Transverse colon (tissue), 4 donors: ENCODE data around the gene GSG1. TPM values are rescaled to one million over a fixed set of nuclear protein-coding genes. Genes with fewer than 3 reads are reported as not detected.
"Not testable (repeated sequence)": the region's sequence is repeated elsewhere in the genome, so short reads cannot be mapped to it uniquely, and the experiment has no call there.

Experiments
- DNase-seq: peaks from one replicate; pipeline ENCODE4 v3.0.0-alpha.2; 2019
- H3K27ac ChIP-seq, 4 donors: fragments of 200-600 bp; sonication (generic); 2 replicates each; pipeline ENCODE4 v1.5.1; 2016 to 2018; ENCODE audit warnings: inconsistent platforms in 4 of 4
- H3K27me3 ChIP-seq: fragments of 200-600 bp; sonication (generic); 2 replicates; pipeline ENCODE4 v1.5.1; 2017; ENCODE audit warnings: inconsistent platforms
- H3K36me3 ChIP-seq, 4 donors: fragments of 200-600 bp; sonication (generic); 2 replicates each; pipeline ENCODE4 v1.5.1; 2017 to 2019; ENCODE audit warnings: inconsistent platforms in 4 of 4
- H3K4me1 ChIP-seq, 4 donors: fragments of 200-600 bp; sonication (generic); 2 replicates each; pipeline ENCODE4 v1.5.1; 2017 to 2020; ENCODE audit warnings: inconsistent platforms in 4 of 4
- H3K4me3 ChIP-seq, 4 donors: fragments of 200-600 bp; sonication (generic); 1 replicate in 1 of 4; 2 replicates in 3 of 4; pipeline versions ENCODE4 v1.5.1 to v1.6.1; 2017 to 2019; ENCODE audit warnings: inconsistent platforms in 4 of 4
- H3K9me3 ChIP-seq, 2 donors: fragments of 200-600 bp; sonication (generic); 2 replicates each; pipeline ENCODE4 v1.5.1; 2017 to 2019; ENCODE audit warnings: inconsistent platforms in 2 of 2
- EP300 ChIP-seq: sonication (generic); formaldehyde crosslinking; IDR thresholded peaks from one replicate; pipeline ENCODE4 v1.6.1; 2017; ENCODE audit warnings: antibody characterized with exemption, low read depth
- POLR2A ChIP-seq: fragments of 450-650 bp; IDR thresholded peaks from one replicate; pipeline ENCODE4 v1.6.1; 2016; ENCODE audit warnings: antibody characterized with exemption, mild to moderate bottlenecking, moderate library complexity
- POLR2AphosphoS5 ChIP-seq, 3 donors: sonication (generic); formaldehyde crosslinking; IDR thresholded peaks; one replicate each; pipeline ENCODE4 v1.6.1; 2016; ENCODE audit warnings: antibody characterized with exemption in 3 of 3
- whole genome bisulfite sequencing, 2 donors: methylation state at CpG; one replicate each; pipeline ENCODE4 v1.1.5; 2018; ENCODE audit warnings: low coverage in 1 of 2; 5-methylcytosine and 5-hydroxymethylcytosine counted together
- in situ Hi-C, 4 donors: fragments of 200-750 bp; cut with MboI; loops; one replicate each; pipeline versions ENCODE4 v1.15.0 to v1.15.1; 2017; ENCODE audit warnings: low sequenced_read_pairs in 3 of 4, low pct_ligation_motif_present in 1 of 4, low pct_unique_long_range_greater_than_20kb in 1 of 4
- intact Hi-C: fragments of 100-400 bp; cut with DNase I; formaldehyde crosslinking; loops from one replicate; pipeline ENCODE4 v1.15.1; 2023; ENCODE audit warnings: low total_unique reads
- total RNA-seq, 4 donors: library from RNA; depleted of rRNA; stranded (reverse); fragments of >200 nt; gene quantifications; one replicate each; pipeline ENCODE4 v1.1.0, GENCODE V29; 2016
- TF ChIP-seq, protein P1 (sequence below), 5 experiments: fragments of 200-600 bp in 3 of 5; fragments of 450-650 bp in 2 of 5; sonication (generic) in 3 of 5; IDR thresholded peaks; 1 replicate in 2 of 5; 2 replicates in 3 of 5; pipeline ENCODE4 v1.5.1; 2016 to 2017; ENCODE audit warnings: antibody characterized with exemption in 5 of 5, inconsistent platforms in 3 of 5, mild to moderate bottlenecking in 2 of 5, moderate library complexity in 1 of 5

GSG1 gene
- total RNA-seq, 4 donors from 2014 or later = not detected

DNA sequence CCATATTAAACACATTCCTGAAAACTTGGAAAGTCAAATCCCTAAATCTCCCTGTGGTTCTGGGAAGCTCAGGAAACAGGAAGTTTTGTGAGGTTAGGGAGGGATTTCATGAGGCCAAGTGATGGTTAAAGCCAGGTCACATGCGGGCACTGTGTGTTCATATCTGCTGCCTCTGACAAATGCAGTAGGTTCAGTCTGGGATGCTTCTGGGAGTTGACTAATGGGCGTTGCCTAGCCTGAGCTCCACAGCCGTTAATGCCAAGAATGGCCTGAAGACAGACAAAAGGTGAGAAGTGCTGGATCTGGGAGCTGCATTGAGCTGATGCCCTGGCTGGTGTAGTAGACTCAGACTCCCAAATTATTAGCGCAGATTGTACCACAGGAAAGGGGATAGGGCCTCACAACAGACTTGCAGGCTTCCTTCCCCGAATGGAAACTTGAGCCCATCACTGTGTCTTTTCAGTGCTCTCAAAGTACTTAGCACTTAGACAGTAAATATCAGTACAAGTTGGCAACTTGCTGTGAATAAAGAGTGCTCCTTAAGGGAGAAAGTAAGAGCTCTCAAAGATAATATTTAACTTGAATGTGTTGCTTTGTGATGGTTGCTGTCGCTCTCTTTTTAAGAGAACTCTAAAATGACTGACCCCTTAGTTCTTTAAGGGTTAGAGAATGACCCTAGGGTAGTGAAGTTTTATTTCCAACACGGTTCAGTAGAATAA is 17.3 kb downstream of the GSG1 start:
- Histone ChIP-seq H3K27ac (no peak overlapping the region), H3K4me3 (no peak overlapping the region), H3K36me3 (no peaks in the 10 kb centered on the region), H3K4me1 (no peaks in the 10 kb centered on the region), H3K9me3 (no peaks in the 10 kb centered on the region), H3K27me3 (peaks cover 15% of the 10 kb centered on the region)
- intact Hi-C loops (no loop called here), in situ Hi-C loops (no loop called here)
- 82 to 85% methylated on average over 4 to 7 of the region's 7 CpGs for WGBS, 2 donors
- TF ChIP-seq, protein P1, sequence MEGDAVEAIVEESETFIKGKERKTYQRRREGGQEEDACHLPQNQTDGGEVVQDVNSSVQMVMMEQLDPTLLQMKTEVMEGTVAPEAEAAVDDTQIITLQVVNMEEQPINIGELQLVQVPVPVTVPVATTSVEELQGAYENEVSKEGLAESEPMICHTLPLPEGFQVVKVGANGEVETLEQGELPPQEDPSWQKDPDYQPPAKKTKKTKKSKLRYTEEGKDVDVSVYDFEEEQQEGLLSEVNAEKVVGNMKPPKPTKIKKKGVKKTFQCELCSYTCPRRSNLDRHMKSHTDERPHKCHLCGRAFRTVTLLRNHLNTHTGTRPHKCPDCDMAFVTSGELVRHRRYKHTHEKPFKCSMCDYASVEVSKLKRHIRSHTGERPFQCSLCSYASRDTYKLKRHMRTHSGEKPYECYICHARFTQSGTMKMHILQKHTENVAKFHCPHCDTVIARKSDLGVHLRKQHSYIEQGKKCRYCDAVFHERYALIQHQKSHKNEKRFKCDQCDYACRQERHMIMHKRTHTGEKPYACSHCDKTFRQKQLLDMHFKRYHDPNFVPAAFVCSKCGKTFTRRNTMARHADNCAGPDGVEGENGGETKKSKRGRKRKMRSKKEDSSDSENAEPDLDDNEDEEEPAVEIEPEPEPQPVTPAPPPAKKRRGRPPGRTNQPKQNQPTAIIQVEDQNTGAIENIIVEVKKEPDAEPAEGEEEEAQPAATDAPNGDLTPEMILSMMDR (IDR thresholded peaks at IDR 0.05) = no peak
- TF ChIP-seq POLR2A (no peak), EP300 (no peak), POLR2AphosphoS5 (IDR thresholded peaks at IDR 0.05) (no peak)
- DNase-seq = no peak

DNA sequence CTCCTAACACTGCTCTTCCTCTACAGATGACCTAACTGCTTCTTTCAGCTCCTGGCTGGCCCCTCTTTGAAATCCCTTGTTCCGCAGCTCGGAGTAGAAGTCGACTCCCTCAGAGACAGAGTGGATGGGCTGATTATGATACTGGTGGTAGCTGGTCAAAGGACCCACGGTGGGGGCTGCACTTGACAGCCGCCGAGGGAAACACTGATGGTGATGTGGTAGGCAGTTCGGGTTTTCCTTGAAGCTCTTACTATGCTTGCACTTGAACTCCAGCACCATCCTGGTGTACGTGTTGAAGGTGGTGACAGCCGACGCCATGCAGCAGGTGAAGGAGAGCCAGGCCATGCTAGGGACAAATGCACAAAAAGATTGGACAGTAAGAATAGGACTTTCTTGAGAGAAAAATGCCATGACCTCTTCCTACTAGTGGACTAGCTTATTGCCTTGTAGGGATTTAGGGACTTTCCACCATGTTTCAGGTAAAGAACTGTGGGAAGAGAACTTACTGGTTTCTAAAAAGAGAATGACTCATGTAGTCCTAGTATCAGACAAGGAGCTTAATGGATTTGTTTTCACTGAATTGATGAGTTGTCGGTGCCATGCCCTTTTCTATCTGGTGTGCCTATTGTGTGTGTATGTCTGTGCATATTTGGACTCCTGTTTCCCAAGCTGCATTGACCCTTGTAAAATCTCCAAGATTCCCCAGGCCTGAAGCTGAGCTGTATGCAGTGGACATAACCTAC is 18.4 kb downstream of the GSG1 start:
- Histone ChIP-seq H3K27me3 (peaks cover 21% of the 10 kb centered on the region), H3K4me3 (no peak overlapping the region), H3K4me1 (no peaks in the 10 kb centered on the region), H3K27ac (no peak overlapping the region), H3K9me3 (no peaks in the 10 kb centered on the region), H3K36me3 (no peaks in the 10 kb centered on the region)
- TF ChIP-seq, protein P1 (IDR thresholded peaks at IDR 0.05) = no peak
- TF ChIP-seq POLR2A (no peak), POLR2AphosphoS5 (IDR thresholded peaks at IDR 0.05) (no peak), EP300 (no peak)
- intact Hi-C loops = no loop called here
- WGBS, 2 donors = 96 to 100% methylated on average over 4 to 11 of the region's 11 CpGs
- in situ Hi-C loops = no loop called here
- DNase-seq = no peak

DNA sequence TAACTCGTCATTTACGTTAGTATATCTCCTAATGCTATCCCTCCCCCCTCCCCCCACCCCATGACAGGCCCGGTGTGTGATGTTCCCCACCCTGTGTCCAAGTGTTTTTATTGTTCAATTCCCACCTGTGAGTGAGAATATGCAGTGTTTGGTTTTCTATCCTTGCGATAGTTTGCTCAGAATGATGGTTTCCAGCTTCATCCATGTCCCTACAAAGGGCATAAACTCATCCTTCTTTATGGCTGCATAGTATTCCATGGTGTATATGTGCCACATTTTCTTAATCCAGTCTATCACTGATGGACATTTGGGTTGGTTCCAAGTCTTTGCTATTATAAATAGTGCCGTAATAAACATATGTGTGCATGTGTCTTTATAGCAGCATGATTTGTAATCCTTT is 19.8 kb downstream of the GSG1 start:
- intact Hi-C loops, H3K27ac ChIP-seq, H3K4me1 ChIP-seq, H3K4me3 ChIP-seq, H3K36me3 ChIP-seq, H3K9me3 ChIP-seq, in situ Hi-C loops, DNase-seq: not testable (repeated sequence)
- 95 to 100% methylated on average over 2 to 5 of the region's 5 CpGs for whole genome bisulfite sequencing, 2 donors
- H3K27me3 ChIP-seq = peaks cover 22% of the 10 kb centered on the region

DNA sequence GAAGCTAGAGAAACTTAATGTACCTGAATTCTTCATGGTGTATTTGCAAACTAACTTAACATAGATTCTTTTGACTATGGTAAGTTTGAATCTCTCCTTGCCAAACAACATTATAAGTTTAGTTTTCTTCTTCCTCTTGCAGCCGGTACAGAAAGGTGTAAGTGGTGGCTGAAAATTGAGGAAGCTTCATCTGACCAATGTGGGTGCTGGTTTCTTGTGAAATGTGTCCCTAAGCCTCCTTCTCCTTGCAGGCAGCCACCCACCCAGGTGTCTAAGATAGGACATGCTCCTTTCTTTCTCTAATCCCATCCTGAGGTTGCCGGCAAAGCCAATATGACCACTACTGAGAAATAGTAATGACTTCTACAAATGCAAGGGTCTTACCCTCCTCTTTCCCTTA is 20.6 kb downstream of the GSG1 start:
- no peak for DNase-seq
- intact Hi-C loops = no loop called here
- TF ChIP-seq POLR2AphosphoS5 (IDR thresholded peaks at IDR 0.05) (no peak), POLR2A (no peak), EP300 (no peak)
- TF ChIP-seq, protein P1 (IDR thresholded peaks at IDR 0.05) = no peak
- Histone ChIP-seq H3K4me1 (peaks cover 0 to 2% (median 0%) of the 10 kb centered on the region in 4 donors), H3K27ac (no peak overlapping the region), H3K27me3 (peaks cover 22% of the 10 kb centered on the region), H3K4me3 (no peak overlapping the region), H3K9me3 (no peaks in the 10 kb centered on the region), H3K36me3 (no peaks in the 10 kb centered on the region)
- in situ Hi-C loops = no loop called here
- 92 to 100% methylated on average over 1 to 2 of the region's 2 CpGs for WGBS, 2 donors
